ENCODE data around the gene RPS16. TPM values are rescaled to one million over a fixed set of nuclear protein-coding genes. Genes with fewer than 3 reads are reported as not detected.

The RPS16 gene
- total and polyA plus RNA-seq, 2 of the 13 experiments (the other 11 are each of a cell fraction or from before 2014, with no cell fraction given): 488 to 2,583 TPM

DNA sequence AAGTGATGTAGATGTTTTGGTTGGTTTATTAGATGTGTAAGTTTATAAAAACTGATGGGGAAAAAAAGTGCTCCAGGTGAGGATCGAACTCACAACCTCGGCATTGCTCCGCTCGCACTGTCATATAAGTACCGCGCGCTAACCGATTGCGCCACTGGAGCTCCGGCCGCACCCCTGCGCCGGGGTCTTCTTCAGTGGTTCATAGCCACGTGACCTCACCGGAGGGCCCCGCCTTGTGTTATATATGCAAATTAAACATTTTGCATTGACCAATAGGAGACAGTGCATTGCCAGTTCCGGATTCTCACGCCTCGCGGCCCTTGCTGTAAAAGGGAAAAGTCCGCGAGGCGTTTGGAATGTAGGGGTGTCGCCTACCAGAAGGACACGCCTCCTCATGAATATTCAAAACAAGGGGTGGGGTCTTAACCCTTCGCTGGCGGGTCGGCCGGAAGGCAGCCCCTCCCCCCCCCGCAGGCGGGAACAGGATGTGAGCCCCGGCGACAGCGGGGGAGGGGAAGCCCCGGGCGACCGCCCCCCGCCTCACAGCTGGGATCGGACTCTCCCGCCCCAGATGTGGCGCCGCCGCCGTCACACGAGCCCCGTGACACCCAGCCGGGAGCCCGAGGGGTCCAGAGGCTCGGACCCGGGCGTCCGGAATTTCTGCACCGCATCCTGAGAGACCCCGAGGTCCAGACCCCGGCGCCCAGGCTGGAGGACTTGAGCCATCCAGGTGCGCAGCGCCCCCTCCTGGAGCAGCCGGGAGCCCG is 23.5 kb downstream of the RPS16 start, which contains the start of gene PLEKHG2 (continued):
- TF ChIP-seq TARDBP (CRISPR knock-in tag; IDR thresholded peaks at IDR 0.05) (0 out of 2 replicates have a peak, but pooled peaks have one; percentile 3), ZNF343 (CRISPR knock-in tag; IDR thresholded peaks at IDR 0.05) (peak; percentile 69; the same call in 1 of the 2 replicates), ZNF446 (CRISPR knock-in tag; IDR thresholded peaks at IDR 0.05) (no peak), GFI1 (CRISPR knock-in tag; IDR thresholded peaks at IDR 0.05; ENCODE audit: borderline replicate concordance) (0 out of 2 replicates have a peak, but pooled peaks have one; percentile 6), HDAC1 (CRISPR knock-in tag; IDR thresholded peaks at IDR 0.05) (peak; percentile 17; the same call in 1 of the 2 replicates), ZNF737 (CRISPR knock-in tag; IDR thresholded peaks at IDR 0.05; ENCODE audit: borderline replicate concordance) (no peak), ZNF337 (CRISPR knock-in tag; IDR thresholded peaks at IDR 0.05; ENCODE audit: borderline replicate concordance, low read depth) (no peak), MED8 (CRISPR knock-in tag; IDR thresholded peaks at IDR 0.05; ENCODE audit: insufficient replicate concordance) (no peak), ELF3 (CRISPR knock-in tag; IDR thresholded peaks at IDR 0.05) (peak; percentile 35)
- TF ChIP-seq, protein P1, sequence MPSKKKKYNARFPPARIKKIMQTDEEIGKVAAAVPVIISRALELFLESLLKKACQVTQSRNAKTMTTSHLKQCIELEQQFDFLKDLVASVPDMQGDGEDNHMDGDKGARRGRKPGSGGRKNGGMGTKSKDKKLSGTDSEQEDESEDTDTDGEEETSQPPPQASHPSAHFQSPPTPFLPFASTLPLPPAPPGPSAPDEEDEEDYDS (CRISPR knock-in tag; IDR thresholded peaks at IDR 0.05): peak; percentile 58
- TF ChIP-seq, protein P2, sequence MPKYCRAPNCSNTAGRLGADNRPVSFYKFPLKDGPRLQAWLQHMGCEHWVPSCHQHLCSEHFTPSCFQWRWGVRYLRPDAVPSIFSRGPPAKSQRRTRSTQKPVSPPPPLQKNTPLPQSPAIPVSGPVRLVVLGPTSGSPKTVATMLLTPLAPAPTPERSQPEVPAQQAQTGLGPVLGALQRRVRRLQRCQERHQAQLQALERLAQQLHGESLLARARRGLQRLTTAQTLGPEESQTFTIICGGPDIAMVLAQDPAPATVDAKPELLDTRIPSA (CRISPR knock-in tag; IDR thresholded peaks at IDR 0.05; ENCODE audit: borderline replicate concordance): peak; percentile 15; the same call in 1 of the 2 replicates
- TF ChIP-seq, protein P3, sequence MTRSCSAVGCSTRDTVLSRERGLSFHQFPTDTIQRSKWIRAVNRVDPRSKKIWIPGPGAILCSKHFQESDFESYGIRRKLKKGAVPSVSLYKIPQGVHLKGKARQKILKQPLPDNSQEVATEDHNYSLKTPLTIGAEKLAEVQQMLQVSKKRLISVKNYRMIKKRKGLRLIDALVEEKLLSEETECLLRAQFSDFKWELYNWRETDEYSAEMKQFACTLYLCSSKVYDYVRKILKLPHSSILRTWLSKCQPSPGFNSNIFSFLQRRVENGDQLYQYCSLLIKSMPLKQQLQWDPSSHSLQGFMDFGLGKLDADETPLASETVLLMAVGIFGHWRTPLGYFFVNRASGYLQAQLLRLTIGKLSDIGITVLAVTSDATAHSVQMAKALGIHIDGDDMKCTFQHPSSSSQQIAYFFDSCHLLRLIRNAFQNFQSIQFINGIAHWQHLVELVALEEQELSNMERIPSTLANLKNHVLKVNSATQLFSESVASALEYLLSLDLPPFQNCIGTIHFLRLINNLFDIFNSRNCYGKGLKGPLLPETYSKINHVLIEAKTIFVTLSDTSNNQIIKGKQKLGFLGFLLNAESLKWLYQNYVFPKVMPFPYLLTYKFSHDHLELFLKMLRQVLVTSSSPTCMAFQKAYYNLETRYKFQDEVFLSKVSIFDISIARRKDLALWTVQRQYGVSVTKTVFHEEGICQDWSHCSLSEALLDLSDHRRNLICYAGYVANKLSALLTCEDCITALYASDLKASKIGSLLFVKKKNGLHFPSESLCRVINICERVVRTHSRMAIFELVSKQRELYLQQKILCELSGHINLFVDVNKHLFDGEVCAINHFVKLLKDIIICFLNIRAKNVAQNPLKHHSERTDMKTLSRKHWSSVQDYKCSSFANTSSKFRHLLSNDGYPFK (CRISPR knock-in tag; IDR thresholded peaks at IDR 0.05; ENCODE audit: borderline replicate concordance): no peak
- TF ChIP-seq, protein P4, sequence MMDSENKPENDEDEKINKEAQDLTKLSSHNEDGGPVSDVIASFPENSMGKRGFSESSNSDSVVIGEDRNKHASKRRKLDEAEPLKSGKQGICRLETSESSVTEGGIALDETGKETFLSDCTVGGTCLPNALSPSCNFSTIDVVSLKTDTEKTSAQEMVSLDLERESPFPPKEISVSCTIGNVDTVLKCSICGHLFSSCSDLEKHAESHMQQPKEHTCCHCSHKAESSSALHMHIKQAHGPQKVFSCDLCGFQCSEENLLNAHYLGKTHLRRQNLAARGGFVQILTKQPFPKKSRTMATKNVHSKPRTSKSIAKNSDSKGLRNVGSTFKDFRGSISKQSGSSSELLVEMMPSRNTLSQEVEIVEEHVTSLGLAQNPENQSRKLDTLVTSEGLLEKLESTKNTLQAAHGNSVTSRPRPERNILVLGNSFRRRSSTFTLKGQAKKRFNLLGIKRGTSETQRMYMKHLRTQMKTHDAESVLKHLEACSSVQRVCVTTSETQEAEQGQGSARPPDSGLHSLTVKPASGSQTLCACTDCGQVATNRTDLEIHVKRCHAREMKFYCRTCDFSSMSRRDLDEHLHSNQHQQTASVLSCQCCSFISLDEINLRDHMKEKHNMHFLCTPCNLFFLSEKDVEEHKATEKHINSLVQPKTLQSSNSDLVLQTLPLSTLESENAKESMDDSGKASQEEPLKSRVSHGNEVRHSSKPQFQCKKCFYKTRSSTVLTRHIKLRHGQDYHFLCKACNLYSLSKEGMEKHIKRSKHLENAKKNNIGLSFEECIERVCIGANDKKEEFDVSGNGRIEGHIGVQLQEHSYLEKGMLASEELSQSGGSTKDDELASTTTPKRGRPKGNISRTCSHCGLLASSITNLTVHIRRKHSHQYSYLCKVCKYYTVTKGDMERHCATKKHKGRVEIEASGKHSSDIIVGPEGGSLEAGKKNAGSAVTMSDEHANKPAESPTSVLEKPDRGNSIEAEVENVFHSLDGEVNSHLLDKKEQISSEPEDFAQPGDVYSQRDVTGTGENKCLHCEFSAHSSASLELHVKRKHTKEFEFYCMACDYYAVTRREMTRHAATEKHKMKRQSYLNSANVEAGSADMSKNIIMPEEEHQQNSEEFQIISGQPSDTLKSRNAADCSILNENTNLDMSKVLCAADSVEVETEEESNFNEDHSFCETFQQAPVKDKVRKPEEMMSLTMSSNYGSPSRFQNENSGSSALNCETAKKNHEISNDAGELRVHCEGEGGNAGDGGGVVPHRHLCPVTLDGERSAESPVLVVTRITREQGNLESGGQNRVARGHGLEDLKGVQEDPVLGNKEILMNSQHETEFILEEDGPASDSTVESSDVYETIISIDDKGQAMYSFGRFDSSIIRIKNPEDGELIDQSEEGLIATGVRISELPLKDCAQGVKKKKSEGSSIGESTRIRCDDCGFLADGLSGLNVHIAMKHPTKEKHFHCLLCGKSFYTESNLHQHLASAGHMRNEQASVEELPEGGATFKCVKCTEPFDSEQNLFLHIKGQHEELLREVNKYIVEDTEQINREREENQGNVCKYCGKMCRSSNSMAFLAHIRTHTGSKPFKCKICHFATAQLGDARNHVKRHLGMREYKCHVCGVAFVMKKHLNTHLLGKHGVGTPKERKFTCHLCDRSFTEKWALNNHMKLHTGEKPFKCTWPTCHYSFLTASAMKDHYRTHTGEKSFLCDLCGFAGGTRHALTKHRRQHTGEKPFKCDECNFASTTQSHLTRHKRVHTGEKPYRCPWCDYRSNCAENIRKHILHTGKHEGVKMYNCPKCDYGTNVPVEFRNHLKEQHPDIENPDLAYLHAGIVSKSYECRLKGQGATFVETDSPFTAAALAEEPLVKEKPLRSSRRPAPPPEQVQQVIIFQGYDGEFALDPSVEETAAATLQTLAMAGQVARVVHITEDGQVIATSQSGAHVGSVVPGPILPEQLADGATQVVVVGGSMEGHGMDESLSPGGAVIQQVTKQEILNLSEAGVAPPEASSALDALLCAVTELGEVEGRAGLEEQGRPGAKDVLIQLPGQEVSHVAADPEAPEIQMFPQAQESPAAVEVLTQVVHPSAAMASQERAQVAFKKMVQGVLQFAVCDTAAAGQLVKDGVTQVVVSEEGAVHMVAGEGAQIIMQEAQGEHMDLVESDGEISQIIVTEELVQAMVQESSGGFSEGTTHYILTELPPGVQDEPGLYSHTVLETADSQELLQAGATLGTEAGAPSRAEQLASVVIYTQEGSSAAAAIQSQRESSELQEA (CRISPR knock-in tag; IDR thresholded peaks at IDR 0.05; ENCODE audit: not compliant biosample characterization): no peak
- TF ChIP-seq, protein P5, sequence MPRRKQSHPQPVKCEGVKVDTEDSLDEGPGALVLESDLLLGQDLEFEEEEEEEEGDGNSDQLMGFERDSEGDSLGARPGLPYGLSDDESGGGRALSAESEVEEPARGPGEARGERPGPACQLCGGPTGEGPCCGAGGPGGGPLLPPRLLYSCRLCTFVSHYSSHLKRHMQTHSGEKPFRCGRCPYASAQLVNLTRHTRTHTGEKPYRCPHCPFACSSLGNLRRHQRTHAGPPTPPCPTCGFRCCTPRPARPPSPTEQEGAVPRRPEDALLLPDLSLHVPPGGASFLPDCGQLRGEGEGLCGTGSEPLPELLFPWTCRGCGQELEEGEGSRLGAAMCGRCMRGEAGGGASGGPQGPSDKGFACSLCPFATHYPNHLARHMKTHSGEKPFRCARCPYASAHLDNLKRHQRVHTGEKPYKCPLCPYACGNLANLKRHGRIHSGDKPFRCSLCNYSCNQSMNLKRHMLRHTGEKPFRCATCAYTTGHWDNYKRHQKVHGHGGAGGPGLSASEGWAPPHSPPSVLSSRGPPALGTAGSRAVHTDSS (CRISPR knock-in tag; conservative IDR thresholded peaks at IDR 0.05): no peak

Data from HepG2 (cell line).